H9 (cell line): ENCODE results near the gene SMIM1. TPM values are rescaled to one million over a fixed set of nuclear protein-coding genes. Genes with fewer than 3 reads are reported as not detected.

Experiments used
- DNase-seq: peaks from one replicate; pipeline ENCODE4 v3.0.0-alpha.2; 2017
- H2AFZ ChIP-seq: one replicate; pipeline ENCODE4 v1.6.1; 2013; ENCODE audit warnings: mild to moderate bottlenecking, low read length, control low read depth, moderate library complexity
- H2AK5ac ChIP-seq: 2 replicates; pipeline ENCODE4 v1.6.1; 2013; ENCODE audit warnings: low read length, control low read depth, mixed read lengths; ENCODE audit not compliant: insufficient read length
- H2BK120ac ChIP-seq: one replicate; pipeline ENCODE4 v1.6.1; 2013; ENCODE audit warnings: low read depth, mild to moderate bottlenecking, low read length, control low read depth, inconsistent platforms; ENCODE audit not compliant: poor library complexity, severe bottlenecking
- H2BK12ac ChIP-seq: 2 replicates; pipeline ENCODE4 v1.6.1; 2013; ENCODE audit warnings: low read length, control low read depth, mixed read lengths, low read depth; ENCODE audit not compliant: insufficient read length
- H2BK15ac ChIP-seq: 2 replicates; pipeline ENCODE4 v1.6.1; 2013; ENCODE audit warnings: low read depth, low read length, control low read depth
- H2BK20ac ChIP-seq: one replicate; pipeline ENCODE4 v1.6.1; 2013; ENCODE audit warnings: low read depth, mild to moderate bottlenecking, low read length, control low read depth, inconsistent platforms; ENCODE audit not compliant: poor library complexity, severe bottlenecking
- H2BK5ac ChIP-seq: 2 replicates; pipeline ENCODE4 v1.6.1; 2013; ENCODE audit warnings: low read length, control low read depth, mixed read lengths; ENCODE audit not compliant: insufficient read length
- H3K14ac ChIP-seq: 2 replicates; pipeline ENCODE4 v1.6.1; 2013; ENCODE audit warnings: low read length, control low read depth; ENCODE audit not compliant: insufficient read depth
- H3K18ac ChIP-seq: 2 replicates; pipeline ENCODE4 v1.6.1; 2013; ENCODE audit warnings: low read depth, mild to moderate bottlenecking, mixed read lengths, low read length, control low read depth; ENCODE audit not compliant: insufficient read length
- H3K23ac ChIP-seq: 2 replicates; pipeline ENCODE4 v1.6.1; 2013; ENCODE audit warnings: low read length, control low read depth, mixed read lengths, low read depth; ENCODE audit not compliant: insufficient read length
- H3K23me2 ChIP-seq: 2 replicates; pipeline ENCODE4 v1.6.1; 2013; ENCODE audit warnings: low read depth, mild to moderate bottlenecking, mixed read lengths, low read length, control low read depth; ENCODE audit not compliant: insufficient read length, poor library complexity, severe bottlenecking
- H3K27ac ChIP-seq: 2 replicates; pipeline ENCODE4 v1.5.1; 2013; ENCODE audit warnings: low read length, control low read depth, mixed read lengths, low read depth; ENCODE audit not compliant: insufficient read length
- H3K27me3 ChIP-seq: 2 replicates; pipeline ENCODE4 v1.6.1; 2013; ENCODE audit warnings: low read length, control low read depth, inconsistent platforms; ENCODE audit not compliant: insufficient read depth
- H3K4ac ChIP-seq: 2 replicates; pipeline ENCODE4 v1.6.1; 2013; ENCODE audit warnings: low read depth, mild to moderate bottlenecking, control low read depth, inconsistent platforms, low read length, moderate library complexity
- H3K4me1 ChIP-seq: 2 replicates; pipeline ENCODE4 v1.6.1; 2013; ENCODE audit warnings: low read length, control low read depth, inconsistent platforms; ENCODE audit not compliant: insufficient read depth
- H3K4me2 ChIP-seq: 2 replicates; pipeline ENCODE4 v1.6.1; 2013; ENCODE audit warnings: low read length, control low read depth, mixed read lengths; ENCODE audit not compliant: insufficient read length, insufficient read depth
- H3K56ac ChIP-seq: 2 replicates; pipeline ENCODE4 v1.6.1; 2013; ENCODE audit warnings: low read depth, mild to moderate bottlenecking, mixed read lengths, low read length, control low read depth; ENCODE audit not compliant: insufficient read length
- H3K79me1 ChIP-seq: 2 replicates; pipeline ENCODE4 v1.6.1; 2013; ENCODE audit warnings: low read depth, mild to moderate bottlenecking, moderate library complexity, low read length, control low read depth, inconsistent platforms; ENCODE audit not compliant: insufficient read depth, poor library complexity, severe bottlenecking
- H3K79me2 ChIP-seq: 2 replicates; pipeline ENCODE4 v1.6.1; 2013; ENCODE audit warnings: low read length, control low read depth, inconsistent platforms; ENCODE audit not compliant: insufficient read depth
- H3K9ac ChIP-seq: 2 replicates; pipeline ENCODE4 v1.6.1; 2013; ENCODE audit warnings: low read length, control low read depth, mixed read lengths; ENCODE audit not compliant: insufficient read length; ENCODE audit errors: extremely low read depth
- H3K9me3 ChIP-seq: one replicate; pipeline ENCODE4 v1.6.1; 2013; ENCODE audit warnings: low read depth, low read length, inconsistent platforms; ENCODE audit not compliant: control insufficient read depth
- H3T11ph ChIP-seq: one replicate; pipeline ENCODE4 v1.6.1; 2013; ENCODE audit warnings: mild to moderate bottlenecking, low read length, control low read depth, inconsistent platforms
- H4K20me1 ChIP-seq: one replicate; pipeline ENCODE4 v1.6.1; 2013; ENCODE audit not compliant: control insufficient read depth, insufficient read length, insufficient read depth
- H4K5ac ChIP-seq: 2 replicates; pipeline ENCODE4 v1.6.1; 2013; ENCODE audit warnings: low read depth, mild to moderate bottlenecking, mixed read lengths, low read length, control low read depth; ENCODE audit not compliant: insufficient read length
- H4K8ac ChIP-seq: replicated peaks from 2 replicates; pipeline ENCODE4 v1.6.1; 2013; ENCODE audit warnings: low read length, control low read depth, mixed read lengths, low read depth; ENCODE audit not compliant: insufficient read length
- H4K91ac ChIP-seq: 2 replicates; pipeline ENCODE4 v1.6.1; 2013; ENCODE audit warnings: low read depth, mild to moderate bottlenecking, moderate library complexity, mixed read lengths, low read length, control low read depth; ENCODE audit not compliant: insufficient read length
- H3K27ac Mint-ChIP-seq, 3 experiments: 2 replicates in 2 of 3; 3 replicates in 1 of 3; pipeline ENCODE4 v1.8.0; 2020 to 2021; ENCODE audit warnings: mixed read lengths in 3 of 3, mild to moderate bottlenecking in 1 of 3, moderate library complexity in 1 of 3
- H3K27me3 Mint-ChIP-seq: 2 replicates; pipeline ENCODE4 v1.8.0; 2021; ENCODE audit warnings: low read depth, mild to moderate bottlenecking, moderate library complexity, mixed read lengths
- H3K36me3 Mint-ChIP-seq, 3 experiments: 2 replicates in 2 of 3; 3 replicates in 1 of 3; pipeline ENCODE4 v1.8.0; 2020 to 2021; ENCODE audit warnings: low read depth in 3 of 3, mixed read lengths in 3 of 3; ENCODE audit not compliant: insufficient read depth in 1 of 3
- H3K4me1 Mint-ChIP-seq, 2 experiments: 2 replicates each; pipeline ENCODE4 v1.8.0; 2020; ENCODE audit warnings: mixed read lengths in 2 of 2
- H3K4me3 Mint-ChIP-seq, 2 experiments: 2 replicates in 1 of 2; 3 replicates in 1 of 2; pipeline ENCODE4 v1.8.0; 2020 to 2021; ENCODE audit warnings: mild to moderate bottlenecking in 2 of 2, mixed read lengths in 2 of 2, moderate library complexity in 1 of 2
- H3K9me3 Mint-ChIP-seq, 2 experiments: 2 replicates in 1 of 2; 3 replicates in 1 of 2; pipeline ENCODE4 v1.8.0; 2020; ENCODE audit warnings: mild to moderate bottlenecking in 2 of 2, mixed read lengths in 2 of 2, moderate library complexity in 1 of 2
- CTCF ChIP-seq: fragments of 200-600 bp; sonication (generic); conservative IDR thresholded peaks from 3 replicates; pipeline ENCODE4 v1.8.0; 2021; ENCODE audit warnings: antibody characterized with exemption, mild to moderate bottlenecking
- WGBS: extraction: QIAGEN DNeasy Blood & Tissue Kit; methylation state at CpG from one replicate; pipeline ENCODE4 v1.1.7; 2013; ENCODE audit warnings: missing lambda C conversion rate, low lambda C conversion rate, mixed read lengths; ENCODE audit not compliant: insufficient read length; ENCODE audit errors: extremely low coverage; 5-methylcytosine and 5-hydroxymethylcytosine counted together
- total RNA-seq: library from RNA; stranded (reverse); gene quantifications from 2 replicates; pipeline ENCODE4 v1.2.1, GENCODE V29; 2021

Gene SMIM1
- total RNA-seq, 1 experiment from 2014 or later: 5.3 TPM

GRCh38 chr1:3732434-3733093 lies 40.0 kb upstream of the SMIM1 start:
- H3K4me1 Mint-ChIP-seq: peaks cover 0 to 13% of the 10 kb centered on the region in 2 experiments; a peak in 2 of 4 replicates
- H3K36me3 Mint-ChIP-seq: peaks cover 6 to 18% (median 10%) of the 10 kb centered on the region in 3 experiments; a peak in 5 of 7 replicates
- H3K14ac ChIP-seq: no peak overlapping the region; the same call in 1 of the 2 replicates

More at GRCh38 chr1:3732434-3733093, 40.0 kb upstream of the SMIM1 start:
- no peak overlapping the region for H2BK15ac ChIP-seq
- H2BK120ac ChIP-seq: no peak overlapping the region
- H3K4ac ChIP-seq: no peak overlapping the region
- no peak overlapping the region for H2BK20ac ChIP-seq
- no peaks in the 10 kb centered on the region for H3K9me3 ChIP-seq
- H4K20me1 ChIP-seq: no peaks in the 10 kb centered on the region
- Mint-ChIP-seq H3K27ac (no peak overlapping the region), H3K9me3 (no peaks in the 10 kb centered on the region), H3K27me3 (peaks cover 2% of the 10 kb centered on the region; the same call in 1 of the 2 replicates), H3K4me3 (no peak overlapping the region)
- no peak overlapping the region for H2AK5ac ChIP-seq
- no peak overlapping the region for H2BK12ac ChIP-seq
- H3K56ac ChIP-seq: no peak overlapping the region
- H3T11ph ChIP-seq: no peak overlapping the region
- H3K23me2 ChIP-seq: no peaks in the 10 kb centered on the region
- no peak for TF ChIP-seq CTCF
- H4K91ac ChIP-seq: no peak overlapping the region
- H3K4me1 ChIP-seq: no peaks in the 10 kb centered on the region
- no peak overlapping the region for H2BK5ac ChIP-seq
- no peak overlapping the region for H2AFZ ChIP-seq
- no peaks in the 10 kb centered on the region for H3K79me1 ChIP-seq
- no peak overlapping the region for H3K9ac ChIP-seq
- H4K8ac ChIP-seq: peak overlapping the region; percentile 9
- no peaks in the 10 kb centered on the region for H3K79me2 ChIP-seq
- H3K27ac ChIP-seq: no peak overlapping the region
- H4K5ac ChIP-seq: no peak overlapping the region
- H3K4me2 ChIP-seq: no peak overlapping the region
- H3K18ac ChIP-seq: no peak overlapping the region
- H3K23ac ChIP-seq: no peak overlapping the region
- DNase-seq: peak; percentile 76
- H3K27me3 ChIP-seq: no peaks in the 10 kb centered on the region; the same call in 1 of the 2 replicates
- WGBS: no CpG with 5 or more reads among the region's 37 CpGs
